ENCODE results near the gene MT2A. TPM values are rescaled to one million over a fixed set of nuclear protein-coding genes. Genes with fewer than 3 reads are reported as not detected.
A peak's percentile ranks its signal among the peaks of the same experiment; 100 is the strongest.

The MT2A gene
- total RNA-seq, 1 experiment from 2014 or later, result 1,404 TPM

- no peak for DNase-seq (ENCODE audit: low read depth)
These were observed 29.7 kb downstream of the MT2A start, which contains the start of gene MT1A for GRCh38 chr16:56637814-56638750. Gene MT1A (plus strand): TSS chr16:56638666. CDS start chr16:56638739, 73 bp downstream.

DNA sequence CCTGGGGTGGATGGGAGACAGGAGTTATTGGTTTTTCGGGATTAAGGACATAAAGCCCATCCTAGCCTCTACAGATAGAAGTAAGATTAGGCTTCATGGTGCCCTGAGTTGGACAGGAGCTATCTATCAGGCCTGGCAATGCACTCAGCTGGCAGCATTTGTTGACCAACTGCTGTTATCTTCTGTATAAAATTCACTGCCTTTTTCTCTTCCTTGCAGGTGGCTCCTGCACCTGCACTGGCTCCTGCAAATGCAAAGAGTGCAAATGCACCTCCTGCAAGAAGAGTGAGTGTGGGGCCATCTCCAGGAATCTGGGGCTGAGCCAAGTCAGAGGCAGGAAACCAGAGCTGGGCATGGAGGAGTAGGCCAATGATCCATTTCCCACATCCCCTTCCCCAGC lies 30.7 kb downstream of the MT2A start:
- DNase-seq (ENCODE audit: low read depth), result no peak

- DNase-seq (ENCODE audit: low read depth), result no peak
These were observed 31.7 kb downstream of the MT2A start for GRCh38 chr16:56640076-56640475.

GRCh38 chr16:56641166-56641565 lies 32.8 kb downstream of the MT2A start:
- no peak for DNase-seq (ENCODE audit: low read depth)

GRCh38 chr16:56643080-56643778 lies 34.8 kb downstream of the MT2A start:
- peak; percentile 36 for DNase-seq (ENCODE audit: low read depth)

DNA sequence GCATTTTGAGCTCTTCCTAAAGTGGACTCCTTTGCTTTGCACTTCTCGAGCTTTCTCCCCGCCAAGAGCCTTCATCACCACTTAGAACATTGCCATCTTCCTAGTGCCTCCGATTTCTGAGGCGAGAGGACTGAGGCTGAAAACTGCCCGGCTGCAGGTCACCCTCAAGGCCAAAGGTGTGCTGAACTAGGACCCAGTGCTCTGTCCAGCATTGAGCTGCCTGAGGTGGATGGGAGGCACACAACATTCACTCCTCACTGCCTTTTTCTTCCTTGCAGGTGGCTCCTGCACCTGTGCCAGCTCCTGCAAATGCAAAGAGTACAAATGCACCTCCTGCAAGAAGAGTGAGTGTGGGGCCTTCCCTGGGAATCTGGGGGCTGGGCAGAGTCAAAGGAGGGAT lies 35.4 kb downstream of the MT2A start:
- no peak for DNase-seq (ENCODE audit: low read depth)

DNA sequence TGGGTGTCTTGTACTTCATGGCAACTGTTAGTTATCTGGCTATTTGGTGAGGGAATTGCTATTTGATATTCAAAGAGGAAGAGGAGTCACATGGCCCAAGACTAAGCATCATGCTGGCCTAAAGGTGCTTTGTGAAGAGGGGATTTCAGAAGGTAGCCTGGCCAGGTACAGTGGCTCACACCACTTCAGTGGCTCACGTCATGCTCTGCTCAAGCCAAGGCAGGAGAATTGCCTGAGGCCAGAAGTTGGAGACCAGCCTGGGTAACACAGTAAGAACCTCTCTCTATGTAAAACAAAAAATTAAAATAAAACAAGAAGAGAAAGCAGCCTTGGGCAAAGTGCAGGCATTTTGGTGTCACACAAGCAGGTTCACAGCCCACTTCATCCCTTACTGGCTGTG lies 36.9 kb downstream of the MT2A start:
- no peak for DNase-seq (ENCODE audit: low read depth)

DNA sequence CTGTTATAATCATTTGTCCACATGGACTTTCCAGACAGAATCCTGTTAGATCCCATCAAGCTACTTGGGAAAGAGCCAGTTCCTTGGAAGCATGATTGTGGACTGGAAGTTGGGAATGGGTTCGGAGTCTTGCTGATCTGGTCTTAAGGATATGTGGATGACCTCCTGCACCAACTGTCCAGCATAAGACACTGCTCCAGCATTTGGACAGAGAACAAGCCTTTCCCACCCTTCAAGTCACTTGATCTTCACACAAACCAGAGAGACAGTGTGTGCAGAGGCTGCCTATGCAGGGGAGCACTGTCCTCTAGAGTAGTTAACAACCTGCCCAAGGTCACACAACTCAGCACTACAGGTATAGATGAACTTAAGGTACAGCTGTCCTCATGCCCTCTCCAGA lies 37.5 kb downstream of the MT2A start:
- DNase-seq (ENCODE audit: low read depth), result no peak

DNA sequence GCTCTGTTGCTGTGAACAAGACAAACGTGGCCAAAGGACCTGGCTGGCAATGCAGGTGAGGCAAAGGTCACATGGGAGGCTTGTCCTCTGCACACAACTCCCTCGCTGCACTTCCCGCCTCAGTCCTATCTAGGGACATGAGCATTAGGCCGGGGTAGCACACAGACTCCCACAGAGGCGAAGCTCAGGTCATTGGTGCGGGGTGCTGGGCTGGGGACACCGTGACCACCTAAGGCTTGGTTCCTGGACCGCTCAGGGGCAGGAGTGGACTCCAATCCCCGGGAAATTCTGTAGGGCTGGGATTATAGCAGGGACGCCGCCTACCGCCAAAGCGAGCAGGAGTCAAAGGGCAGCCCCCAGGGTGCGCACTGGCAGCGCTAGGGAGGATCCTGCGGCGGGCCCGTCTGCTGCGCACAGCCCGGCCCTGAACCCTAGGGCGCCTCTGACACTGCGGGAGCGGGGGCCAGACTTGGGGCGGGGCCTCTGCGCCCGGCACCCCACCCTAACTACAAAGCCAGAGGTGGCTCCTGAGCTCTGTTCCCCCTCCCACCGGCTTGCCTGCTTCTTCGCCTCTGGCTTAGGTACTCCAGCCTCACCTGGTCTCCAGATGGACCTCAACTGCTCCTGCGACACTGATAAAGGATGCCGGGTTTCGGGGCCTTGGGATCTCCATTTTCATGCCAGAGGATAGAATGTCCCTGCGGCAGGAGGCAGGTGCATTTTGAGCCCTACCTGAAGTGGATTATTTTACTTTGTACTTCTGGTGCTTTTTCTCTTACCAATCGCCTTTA lies 39.5 kb downstream of the MT2A start:
- DNase-seq (ENCODE audit: low read depth), result no peak

DNA sequence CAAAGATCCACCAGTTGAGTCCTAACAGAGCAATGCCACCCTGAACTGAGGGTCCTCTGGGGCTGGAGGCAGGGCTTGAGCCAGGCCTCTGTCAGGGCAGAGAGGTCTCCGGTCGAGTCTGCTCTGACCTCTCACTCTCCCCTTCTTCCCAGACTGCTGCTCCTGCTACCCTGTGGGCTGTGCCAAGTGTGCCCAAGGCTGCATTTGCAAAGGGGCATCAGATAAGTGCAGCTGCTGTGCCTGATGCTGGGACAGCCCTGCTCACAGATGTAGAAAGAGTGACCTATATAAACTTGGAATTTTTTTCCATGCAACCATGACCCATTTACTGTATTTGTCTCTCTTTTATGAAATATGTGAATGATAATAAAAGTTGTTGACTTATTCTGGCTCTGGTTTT lies 40.9 kb downstream of the MT2A start:
- DNase-seq (ENCODE audit: low read depth), result no peak

DNA sequence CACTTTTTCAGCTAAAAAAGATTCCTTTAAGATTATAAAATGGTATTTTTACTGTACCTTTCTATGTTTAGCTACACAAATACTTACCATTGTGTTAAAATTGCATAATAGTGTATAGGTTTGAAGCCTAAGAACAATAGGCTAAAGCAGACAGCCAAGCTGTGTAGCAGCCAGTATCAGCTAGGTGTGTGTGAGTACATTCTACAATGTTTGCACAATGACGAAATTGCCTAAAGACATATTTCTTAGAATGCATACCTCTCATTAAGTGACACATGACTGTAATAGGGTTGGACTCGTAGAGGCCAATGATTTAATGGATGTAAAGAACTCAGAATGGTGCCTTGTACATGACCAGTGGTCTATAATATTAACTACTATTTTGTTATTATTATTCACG lies 41.4 kb downstream of the MT2A start:
- DNase-seq (ENCODE audit: low read depth), result no peak

GRCh38 chr16:56651586-56651985 lies 43.2 kb downstream of the MT2A start, which contains the start of gene MT1B:
Gene MT1B (plus strand): TSS chr16:56651886. CDS start chr16:56651954, 68 bp downstream.
- DNase-seq (ENCODE audit: low read depth), result no peak

GRCh38 chr16:56652600-56652999 lies 44.2 kb downstream of the MT2A start:
- no peak for DNase-seq (ENCODE audit: low read depth)

GRCh38 chr16:56653218-56653617 lies 44.8 kb downstream of the MT2A start:
- DNase-seq (ENCODE audit: low read depth), result no peak

DNA sequence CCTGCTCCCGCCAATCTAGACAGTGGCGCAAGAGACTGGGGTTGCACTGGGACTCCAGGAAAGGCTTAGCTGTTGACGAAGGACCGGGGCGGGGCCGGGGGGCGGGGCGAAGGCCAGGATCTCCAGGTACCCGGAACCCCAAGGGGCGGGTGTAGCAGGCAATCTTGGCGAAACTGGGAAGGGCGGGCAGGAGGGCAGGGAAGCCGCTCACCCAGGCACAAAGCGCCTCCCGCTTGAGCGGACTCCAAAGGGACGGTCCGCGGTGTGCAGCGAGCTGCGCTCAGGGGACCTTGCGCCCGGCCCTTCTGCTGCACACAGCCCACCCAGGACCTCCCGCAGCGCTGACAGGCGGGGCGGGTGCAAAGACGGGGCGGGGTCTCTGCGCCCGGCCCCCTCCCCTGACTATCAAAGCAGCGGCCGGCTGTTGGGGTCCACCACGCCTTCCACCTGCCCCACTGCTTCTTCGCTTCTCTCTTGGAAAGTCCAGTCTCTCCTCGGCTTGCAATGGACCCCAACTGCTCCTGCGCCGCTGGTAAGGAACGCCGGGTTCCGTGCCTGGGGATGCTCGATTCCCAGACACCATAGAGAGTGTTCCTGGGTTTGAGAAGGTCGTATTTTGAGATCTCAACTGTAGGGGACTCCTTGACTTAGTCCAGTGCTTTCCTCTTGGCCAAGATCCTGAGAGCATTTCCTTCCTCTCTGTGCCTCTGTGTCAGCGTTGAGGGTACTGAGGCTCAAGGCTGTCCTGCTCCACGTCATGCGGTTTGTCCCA lies 49.4 kb downstream of the MT2A start, which contains the start of gene MT1F:
Gene MT1F (plus strand): TSS at position 405 of the 772 bp plus-strand sequence. CDS start 100 bp downstream, at position 505.
- no peak for DNase-seq (ENCODE audit: low read depth)

- DNase-seq (ENCODE audit: low read depth), result no peak
These were observed 50.0 kb downstream of the MT2A start for GRCh38 chr16:56658327-56658875.
